ENCODE measurements around the gene ADAD2.

DNA sequence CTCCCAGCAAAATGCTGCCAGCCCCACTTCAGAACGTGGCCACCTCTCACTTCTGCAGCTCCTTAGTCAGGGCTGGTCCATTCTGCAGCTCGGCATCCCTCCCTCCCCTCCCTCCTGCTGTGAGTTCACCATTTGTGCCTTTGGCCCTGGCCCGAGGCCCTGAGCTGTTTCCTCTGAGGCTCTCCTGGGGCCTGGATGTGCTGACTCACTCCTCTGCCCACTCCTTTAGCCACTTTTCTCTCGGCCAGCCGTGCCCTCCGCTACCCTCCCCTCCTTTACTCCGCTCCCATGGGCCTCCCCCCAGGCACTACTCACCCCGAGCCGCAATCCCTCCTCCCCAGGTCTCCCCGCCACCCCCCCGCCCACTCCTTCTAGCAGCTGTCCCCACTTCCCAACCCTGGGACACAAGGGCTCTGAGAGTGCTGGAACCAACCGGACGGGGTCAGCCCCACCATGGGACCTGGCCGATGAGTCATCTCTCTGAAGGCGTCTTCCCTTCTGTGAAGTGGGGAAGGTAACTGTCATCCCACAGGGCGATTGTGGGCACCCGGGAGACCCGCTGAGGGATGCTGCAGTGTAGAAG is 37.4 kb downstream of the ADAD2 start:
- TF ChIP-seq ARNTL (CRISPR knock-in tag; IDR thresholded peaks at IDR 0.05; ENCODE audit: borderline replicate concordance, low read depth) (no peak), ZFP30 (CRISPR knock-in tag; IDR thresholded peaks at IDR 0.05) (no peak), ZC3H10 (CRISPR knock-in tag; IDR thresholded peaks at IDR 0.05) (no peak), PATZ1 (CRISPR knock-in tag; IDR thresholded peaks at IDR 0.05; ENCODE audit: borderline replicate concordance) (no peak), POU6F1 (CRISPR knock-in tag; IDR thresholded peaks at IDR 0.05; ENCODE audit: borderline replicate concordance, low read depth) (no peak), ZNF70 (CRISPR knock-in tag; IDR thresholded peaks at IDR 0.05) (no peak)
- TF ChIP-seq, protein P1, sequence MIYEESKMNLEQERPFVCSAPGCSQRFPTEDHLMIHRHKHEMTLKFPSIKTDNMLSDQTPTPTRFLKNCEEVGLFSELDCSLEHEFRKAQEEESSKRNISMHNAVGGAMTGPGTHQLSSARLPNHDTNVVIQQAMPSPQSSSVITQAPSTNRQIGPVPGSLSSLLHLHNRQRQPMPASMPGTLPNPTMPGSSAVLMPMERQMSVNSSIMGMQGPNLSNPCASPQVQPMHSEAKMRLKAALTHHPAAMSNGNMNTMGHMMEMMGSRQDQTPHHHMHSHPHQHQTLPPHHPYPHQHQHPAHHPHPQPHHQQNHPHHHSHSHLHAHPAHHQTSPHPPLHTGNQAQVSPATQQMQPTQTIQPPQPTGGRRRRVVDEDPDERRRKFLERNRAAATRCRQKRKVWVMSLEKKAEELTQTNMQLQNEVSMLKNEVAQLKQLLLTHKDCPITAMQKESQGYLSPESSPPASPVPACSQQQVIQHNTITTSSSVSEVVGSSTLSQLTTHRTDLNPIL (CRISPR knock-in tag; IDR thresholded peaks at IDR 0.05; ENCODE audit: low read depth), result no peak
